Ascending aorta (tissue), 2 donors: ENCODE measurements around the gene RASL11B. TPM values are rescaled to one million over a fixed set of nuclear protein-coding genes. Genes with fewer than 3 reads are reported as not detected.

Experiments
- DNase-seq, 2 donors: peaks; one replicate each; pipeline ENCODE4 v3.0.0-alpha.2; 2019; ENCODE audit warnings: low spot score in 2 of 2
- H3K27ac ChIP-seq, 2 donors: fragments of 200-600 bp; sonication (generic); one replicate each; pipeline ENCODE4 v1.5.1; 2016 to 2017; ENCODE audit warnings: mild to moderate bottlenecking in 1 of 2
- H3K27me3 ChIP-seq: fragments of 200-600 bp; sonication (generic); one replicate; pipeline ENCODE4 v1.5.1; 2017
- H3K36me3 ChIP-seq, 2 donors: fragments of 200-600 bp; sonication (generic); one replicate each; pipeline ENCODE4 v1.5.1; 2016
- H3K4me1 ChIP-seq, 2 donors: fragments of 200-600 bp; sonication (generic); one replicate each; pipeline ENCODE4 v1.5.1; 2016 to 2017; ENCODE audit warnings: mild to moderate bottlenecking in 1 of 2
- H3K4me3 ChIP-seq, 2 donors: fragments of 200-600 bp; sonication (generic); one replicate each; pipeline ENCODE4 v1.5.1; 2016 to 2017; ENCODE audit warnings: mild to moderate bottlenecking in 1 of 2
- H3K9me3 ChIP-seq, 2 donors: fragments of 200-600 bp; sonication (generic); one replicate each; pipeline ENCODE4 v1.5.1; 2016
- intact Hi-C: fragments of 100-400 bp; cut with DNase I; formaldehyde crosslinking; loops from one replicate; pipeline ENCODE4 v1.15.1; 2023
- total RNA-seq: library from RNA; depleted of rRNA; stranded (reverse); fragments of >200 nt; gene quantifications from one replicate; pipeline ENCODE4 v1.1.0, GENCODE V29; 2016
- TF ChIP-seq, protein P1 (sequence below), 3 experiments: fragments of 200-600 bp in 2 of 3; fragments of 450-650 bp in 1 of 3; sonication (generic) in 2 of 3; IDR thresholded peaks; one replicate each; pipeline ENCODE4 v1.5.1; 2016 to 2019; ENCODE audit warnings: antibody characterized with exemption in 3 of 3, mild to moderate bottlenecking in 1 of 3, moderate library complexity in 1 of 3

Gene RASL11B, protein sequence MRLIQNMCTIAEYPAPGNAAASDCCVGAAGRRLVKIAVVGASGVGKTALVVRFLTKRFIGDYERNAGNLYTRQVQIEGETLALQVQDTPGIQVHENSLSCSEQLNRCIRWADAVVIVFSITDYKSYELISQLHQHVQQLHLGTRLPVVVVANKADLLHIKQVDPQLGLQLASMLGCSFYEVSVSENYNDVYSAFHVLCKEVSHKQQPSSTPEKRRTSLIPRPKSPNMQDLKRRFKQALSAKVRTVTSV
- not detected for total RNA-seq

DNA sequence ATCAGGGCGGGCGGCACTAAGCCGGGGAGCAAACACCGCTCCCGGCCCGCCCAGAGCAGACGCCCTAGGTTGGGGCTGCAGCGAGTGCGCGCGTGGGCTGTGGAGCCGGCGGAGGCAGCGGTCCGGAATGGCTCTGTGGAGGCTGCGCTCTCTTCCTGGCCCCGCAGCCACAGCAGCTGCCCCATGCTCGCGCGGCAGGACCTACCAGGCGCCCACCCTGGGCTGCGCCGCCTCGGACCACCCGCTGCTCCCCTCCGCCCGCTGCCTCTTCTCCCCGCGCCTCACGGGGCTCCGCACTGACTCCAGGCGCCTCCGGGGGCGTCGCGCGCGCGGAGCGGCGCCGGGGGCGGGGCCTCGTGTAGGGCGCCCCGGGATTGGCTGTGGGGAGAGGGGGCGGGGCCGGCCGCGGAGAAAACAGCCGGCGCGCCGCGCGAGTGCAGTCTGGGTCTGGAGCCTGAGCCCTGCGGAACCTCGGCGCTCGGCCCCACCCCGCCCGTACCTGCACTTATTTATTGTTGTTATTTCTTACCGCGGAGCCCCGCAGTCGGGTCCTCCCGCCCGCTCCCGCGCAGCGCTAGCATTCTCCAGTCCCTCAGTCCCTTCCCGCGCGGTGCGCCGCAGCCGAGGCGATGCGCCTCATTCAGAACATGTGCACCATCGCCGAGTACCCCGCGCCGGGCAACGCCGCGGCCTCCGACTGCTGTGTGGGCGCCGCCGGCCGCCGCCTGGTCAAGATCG is at the start of gene RASL11B:
Gene RASL11B (plus strand): TSS at position 439 of the 738 bp plus-strand sequence. CDS start 191 bp downstream, at position 630.
- no peaks in the 10 kb centered on the region for H3K27me3 ChIP-seq
- TF ChIP-seq, protein P1, sequence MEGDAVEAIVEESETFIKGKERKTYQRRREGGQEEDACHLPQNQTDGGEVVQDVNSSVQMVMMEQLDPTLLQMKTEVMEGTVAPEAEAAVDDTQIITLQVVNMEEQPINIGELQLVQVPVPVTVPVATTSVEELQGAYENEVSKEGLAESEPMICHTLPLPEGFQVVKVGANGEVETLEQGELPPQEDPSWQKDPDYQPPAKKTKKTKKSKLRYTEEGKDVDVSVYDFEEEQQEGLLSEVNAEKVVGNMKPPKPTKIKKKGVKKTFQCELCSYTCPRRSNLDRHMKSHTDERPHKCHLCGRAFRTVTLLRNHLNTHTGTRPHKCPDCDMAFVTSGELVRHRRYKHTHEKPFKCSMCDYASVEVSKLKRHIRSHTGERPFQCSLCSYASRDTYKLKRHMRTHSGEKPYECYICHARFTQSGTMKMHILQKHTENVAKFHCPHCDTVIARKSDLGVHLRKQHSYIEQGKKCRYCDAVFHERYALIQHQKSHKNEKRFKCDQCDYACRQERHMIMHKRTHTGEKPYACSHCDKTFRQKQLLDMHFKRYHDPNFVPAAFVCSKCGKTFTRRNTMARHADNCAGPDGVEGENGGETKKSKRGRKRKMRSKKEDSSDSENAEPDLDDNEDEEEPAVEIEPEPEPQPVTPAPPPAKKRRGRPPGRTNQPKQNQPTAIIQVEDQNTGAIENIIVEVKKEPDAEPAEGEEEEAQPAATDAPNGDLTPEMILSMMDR (IDR thresholded peaks at IDR 0.05), result peak in 2 of 3 experiments; percentile 24 to 43
- H3K9me3 ChIP-seq, result no peaks in the 10 kb centered on the region
- DNase-seq, result peak; percentile 20 to 90
- peaks cover 0 to 8% of the 10 kb centered on the region in 2 donors for H3K36me3 ChIP-seq
- intact Hi-C loops, result loop anchor here (1.0 to 10.0 kb wide), 5 partner anchors 135 to 1020 kb away; partner anchors contain the start of genes DCUN1D4 and SGCB
- H3K27ac ChIP-seq, result peak within 1 kb of the TSS; percentile 68 to 79
- peak within 1 kb of the TSS; percentile 72 to 80 for H3K4me3 ChIP-seq
- peaks cover 0 to 17% of the 10 kb centered on the region in 2 donors for H3K4me1 ChIP-seq

DNA sequence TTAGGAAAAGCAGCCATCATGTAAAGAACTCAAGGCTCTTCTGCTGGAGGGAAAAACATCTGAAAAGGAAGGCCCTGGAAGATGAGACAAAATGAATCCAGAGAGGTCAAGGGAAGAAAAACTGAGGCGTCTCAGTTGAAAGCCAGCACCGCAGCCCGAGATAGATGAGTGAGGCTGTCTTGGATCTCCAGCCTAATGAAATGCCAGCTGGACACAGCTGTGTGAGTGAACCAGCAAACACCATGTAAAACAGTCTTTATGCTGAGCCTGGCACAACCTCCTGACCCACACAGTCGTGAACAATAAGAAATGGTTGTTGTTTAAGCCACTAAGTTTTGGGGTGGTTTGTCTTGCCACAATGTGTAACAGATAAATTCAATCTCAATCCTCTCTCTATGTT is 48.6 kb upstream of the RASL11B start:
- TF ChIP-seq, protein P1 (IDR thresholded peaks at IDR 0.05), result no peak
- Histone ChIP-seq H3K27ac (no peak overlapping the region), H3K4me1 (no peaks in the 10 kb centered on the region), H3K27me3 (no peaks in the 10 kb centered on the region), H3K36me3 (no peaks in the 10 kb centered on the region), H3K9me3 (no peaks in the 10 kb centered on the region), H3K4me3 (no peak overlapping the region)
- intact Hi-C loops, result no loop called here
- no peak for DNase-seq

DNA sequence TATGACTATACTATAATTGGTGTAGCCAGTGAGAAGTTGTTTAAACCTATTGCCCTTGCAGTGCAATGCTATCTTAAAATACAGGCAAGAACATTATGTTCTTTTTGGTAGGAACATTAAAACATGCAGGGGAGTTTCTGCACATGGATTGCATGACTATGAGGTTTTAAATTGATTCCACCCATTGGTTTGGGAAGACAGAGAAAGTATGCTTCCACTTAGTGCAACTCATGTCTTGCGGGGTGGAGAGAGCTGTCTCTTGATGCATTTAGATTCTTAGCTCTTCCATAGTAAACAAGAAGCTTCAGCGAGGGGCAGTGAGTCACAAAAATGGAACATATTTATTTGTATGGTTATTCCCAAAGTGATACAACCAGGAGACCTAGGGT is 39.5 kb upstream of the RASL11B start:
- no peak for DNase-seq
- TF ChIP-seq, protein P1 (IDR thresholded peaks at IDR 0.05), result no peak
- Histone ChIP-seq H3K27ac (no peak overlapping the region), H3K36me3 (no peaks in the 10 kb centered on the region), H3K27me3 (no peaks in the 10 kb centered on the region), H3K9me3 (no peaks in the 10 kb centered on the region), H3K4me3 (no peak overlapping the region), H3K4me1 (no peaks in the 10 kb centered on the region)
- intact Hi-C loops, result no loop called here

DNA sequence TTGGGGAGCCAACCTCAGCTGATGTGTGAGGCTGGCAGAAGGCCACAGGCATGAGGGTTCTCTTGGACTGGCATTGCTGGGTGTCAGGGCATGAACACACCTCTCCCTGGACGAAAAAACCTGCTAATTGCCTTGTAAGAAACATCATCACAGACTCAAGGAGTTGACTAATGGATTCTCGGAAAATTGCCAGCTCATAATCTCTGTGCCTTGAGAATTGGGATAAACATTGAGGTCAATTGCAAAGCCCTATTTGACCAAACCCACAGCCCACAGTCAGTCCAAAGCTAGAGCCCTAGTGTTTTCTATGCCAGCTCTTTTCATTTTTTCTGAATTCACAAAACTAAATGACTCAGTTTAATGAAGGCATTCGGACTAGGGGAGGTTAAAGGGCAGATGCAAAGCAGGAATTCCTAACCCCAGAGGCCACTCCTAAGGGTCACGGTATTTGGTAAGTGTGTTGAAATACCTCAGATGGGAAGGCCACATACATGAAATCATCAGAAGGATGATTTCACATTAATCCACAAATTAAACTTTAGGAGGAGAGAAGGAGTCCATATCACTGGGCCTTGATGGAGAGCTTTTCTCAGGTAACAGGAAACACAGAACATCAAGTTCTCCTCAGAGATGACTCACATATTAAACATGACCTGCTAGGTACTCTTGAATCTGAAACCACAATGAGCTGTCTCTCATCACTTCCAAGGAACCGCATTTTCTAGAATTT is 39.0 kb upstream of the RASL11B start:
- no peaks in the 10 kb centered on the region for H3K4me1 ChIP-seq
- H3K36me3 ChIP-seq, result no peaks in the 10 kb centered on the region
- no peak for DNase-seq
- intact Hi-C loops, result no loop called here
- no peaks in the 10 kb centered on the region for H3K27me3 ChIP-seq
- no peak overlapping the region for H3K4me3 ChIP-seq
- H3K9me3 ChIP-seq, result no peaks in the 10 kb centered on the region
- H3K27ac ChIP-seq, result no peak overlapping the region
- TF ChIP-seq, protein P1 (IDR thresholded peaks at IDR 0.05), result no peak

DNA sequence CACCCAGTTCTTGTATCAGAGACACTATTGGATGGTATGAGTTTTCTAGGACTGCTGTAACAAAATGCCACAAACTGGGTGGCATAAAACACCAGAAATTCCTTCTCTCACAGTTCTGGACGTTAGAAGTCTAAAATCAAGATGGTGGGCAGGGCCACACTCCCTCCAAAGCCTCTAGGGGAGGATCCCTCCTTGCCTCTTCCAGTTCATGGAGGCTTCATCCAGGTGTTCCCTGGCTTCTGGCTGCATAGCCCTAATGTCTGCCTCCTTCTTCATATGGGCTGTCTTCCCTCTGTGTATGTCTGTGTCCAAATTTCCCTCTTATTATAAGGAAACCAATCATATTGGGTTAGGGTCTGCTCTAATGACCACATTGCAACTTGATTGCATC is 38.4 kb upstream of the RASL11B start:
- TF ChIP-seq, protein P1 (IDR thresholded peaks at IDR 0.05), result no peak
- Histone ChIP-seq H3K36me3 (no peaks in the 10 kb centered on the region), H3K27ac (no peak overlapping the region), H3K9me3 (no peaks in the 10 kb centered on the region), H3K4me3 (no peak overlapping the region), H3K27me3 (no peaks in the 10 kb centered on the region), H3K4me1 (no peaks in the 10 kb centered on the region)
- DNase-seq, result no peak
- intact Hi-C loops, result no loop called here
